H1 (cell line): Measurements from ENCODE around the gene SEC24B. TPM values are rescaled to one million over a fixed set of nuclear protein-coding genes. Genes with fewer than 3 reads are reported as not detected.

Source experiments
- CTCF ChIA-PET: fragments of 300-600 bp; sonication (Branson Sonifier 250); formaldehyde crosslinking; loops from one replicate; lab custom pipeline; 2021; ENCODE audit not compliant: partially characterized antibody; lab: Charles Lee
- POLR2A ChIA-PET: fragments of 300-600 bp; sonication (Branson Sonifier 250); formaldehyde crosslinking; loops from one replicate; lab custom pipeline; 2021; ENCODE audit warnings: inconsistent platforms; ENCODE audit not compliant: partially characterized antibody; lab: Charles Lee
- DNase-seq, 2 experiments: peaks; one replicate each; pipeline versions ENCODE4 v3.0.0 to v3.0.0-alpha.2; 2010 to 2022; ENCODE audit warnings: low spot score in 2 of 2, low read depth in 1 of 2, mixed read lengths in 1 of 2
- FAIRE-seq: peaks from 2 replicates; lab custom pipeline; 2011; peaks lifted over from hg19 to GRCh38; lab: Jason Lieb, UNC
- H2AFZ ChIP-seq: 2 replicates; pipeline ENCODE4 v1.8.1; 2012; ENCODE audit warnings: low read length, inconsistent platforms
- H2AK5ac ChIP-seq: 2 replicates; pipeline ENCODE4 v1.6.1; 2013; ENCODE audit warnings: low read depth, low read length
- H2BK120ac ChIP-seq: replicated peaks from 2 replicates; pipeline ENCODE3; 2013; ENCODE audit warnings: low read depth, low read length, inconsistent platforms
- H2BK12ac ChIP-seq: 2 replicates; pipeline ENCODE4 v1.6.1; 2013; ENCODE audit warnings: low read depth, low read length
- H2BK15ac ChIP-seq: 2 replicates; pipeline ENCODE4 v1.6.1; 2013; ENCODE audit warnings: low read length
- H2BK20ac ChIP-seq: 2 replicates; pipeline ENCODE4 v1.6.1; 2013; ENCODE audit warnings: low read length
- H2BK5ac ChIP-seq: 2 replicates; pipeline ENCODE4 v1.6.1; 2013; ENCODE audit warnings: low read depth, low read length
- H3K14ac ChIP-seq: 2 replicates; pipeline ENCODE4 v1.6.1; 2013; ENCODE audit warnings: inconsistent platforms; ENCODE audit not compliant: insufficient read length
- H3K18ac ChIP-seq: 2 replicates; pipeline ENCODE4 v1.6.1; 2013; ENCODE audit warnings: low read length; ENCODE audit errors: extremely low read depth
- H3K23ac ChIP-seq: 2 replicates; pipeline ENCODE4 v1.6.1; 2013; ENCODE audit warnings: inconsistent platforms; ENCODE audit not compliant: insufficient read length
- H3K23me2 ChIP-seq: 2 replicates; pipeline ENCODE4 v1.6.1; 2013; ENCODE audit warnings: low read depth, low read length
- H3K27ac ChIP-seq: 2 replicates; pipeline ENCODE4 v1.6.1; 2011; ENCODE audit warnings: low read depth, low read length, inconsistent platforms
- H3K27me3 ChIP-seq, 4 experiments: replicated peaks in 1 of 4; 1 replicate in 1 of 4; 2 replicates in 3 of 4; pipeline versions ENCODE4 v1.6.1 to v1.8.1; 2011 to 2013; ENCODE audit warnings: low read length in 3 of 4, mild to moderate bottlenecking in 3 of 4, inconsistent platforms in 2 of 4, mixed read lengths in 2 of 4, moderate library complexity in 1 of 4; ENCODE audit not compliant: control insufficient read depth in 3 of 4, insufficient read depth in 3 of 4; ENCODE audit errors: extremely low read depth in 1 of 4
- H3K36me3 ChIP-seq, 4 experiments: 2 replicates each; pipeline versions ENCODE4 v1.6.1 to v1.8.1; 2011 to 2013; ENCODE audit warnings: mild to moderate bottlenecking in 4 of 4, low read length in 3 of 4, moderate library complexity in 2 of 4, control low read depth in 1 of 4, inconsistent platforms in 1 of 4; ENCODE audit not compliant: insufficient read depth in 4 of 4, control insufficient read depth in 2 of 4
- H3K4ac ChIP-seq: replicated peaks from 2 replicates; pipeline ENCODE3; 2013; ENCODE audit warnings: low read length, low read depth, mixed read lengths, inconsistent platforms; ENCODE audit not compliant: insufficient read length
- H3K4me1 ChIP-seq, 4 experiments: replicated peaks in 1 of 4; 1 replicate in 1 of 4; 2 replicates in 3 of 4; pipeline versions ENCODE4 v1.6.1 to v1.8.1; 2011 to 2013; ENCODE audit warnings: low read length in 3 of 4, inconsistent platforms in 2 of 4, mixed read lengths in 1 of 4; ENCODE audit not compliant: insufficient read depth in 4 of 4, control insufficient read depth in 3 of 4
- H3K4me2 ChIP-seq, 2 experiments: 2 replicates each; pipeline versions ENCODE4 v1.6.1 to v1.8.1; 2011 to 2013; ENCODE audit warnings: low read depth in 2 of 2, low read length in 2 of 2, control low read depth in 1 of 2, inconsistent platforms in 1 of 2, mild to moderate bottlenecking in 1 of 2; ENCODE audit not compliant: insufficient read depth in 1 of 2
- H3K4me3 ChIP-seq, 4 experiments: fragments of 200-600, 300-600 bp in 1 of 4; sonication (generic), shearing (Covaris generic), sonication (Bioruptor Twin) in 1 of 4; 2 replicates each; pipeline versions ENCODE4 v1.5.1 to v1.8.1; 2011 to 2016; ENCODE audit warnings: low read length in 4 of 4, low read depth in 3 of 4, control low read depth in 2 of 4, inconsistent platforms in 2 of 4, mild to moderate bottlenecking in 2 of 4, mixed read lengths in 1 of 4, moderate library complexity in 1 of 4; ENCODE audit not compliant: insufficient read depth in 2 of 4; ENCODE audit errors: extremely low read depth in 1 of 4
- H3K56ac ChIP-seq: replicated peaks from 2 replicates; pipeline ENCODE3; 2013; ENCODE audit warnings: low read depth, mild to moderate bottlenecking, mixed read lengths, low read length, inconsistent platforms; ENCODE audit not compliant: insufficient read length
- H3K79me1 ChIP-seq: 2 replicates; pipeline ENCODE4 v1.6.1; 2013; ENCODE audit warnings: low read depth, low read length, control low read depth
- H3K79me2 ChIP-seq, 2 experiments: 2 replicates each; pipeline versions ENCODE4 v1.6.1 to v1.8.1; 2012 to 2013; ENCODE audit warnings: low read length in 2 of 2, mild to moderate bottlenecking in 2 of 2, inconsistent platforms in 1 of 2; ENCODE audit not compliant: insufficient read depth in 2 of 2, control insufficient read depth in 1 of 2
- H3K9ac ChIP-seq, 4 experiments: replicated peaks in 1 of 4; 1 replicate in 1 of 4; 2 replicates in 3 of 4; pipeline versions ENCODE4 v1.6.1 to v1.8.1; 2011 to 2013; ENCODE audit warnings: low read depth in 3 of 4, low read length in 3 of 4, control low read depth in 2 of 4, mild to moderate bottlenecking in 2 of 4, moderate library complexity in 2 of 4, inconsistent platforms in 1 of 4; ENCODE audit errors: extremely low read depth in 1 of 4
- H3K9me3 ChIP-seq, 2 experiments: 2 replicates each; pipeline versions ENCODE4 v1.6.1 to v1.8.1; 2012 to 2013; ENCODE audit warnings: mild to moderate bottlenecking in 2 of 2, moderate library complexity in 2 of 2, control low read depth in 1 of 2, inconsistent platforms in 1 of 2, low read depth in 1 of 2, low read length in 1 of 2, mixed read lengths in 1 of 2; ENCODE audit not compliant: insufficient read depth in 2 of 2
- H4K20me1 ChIP-seq, 2 experiments: replicated peaks in 1 of 2; 2 replicates each; pipeline versions ENCODE3 to v1.8.1; 2011 to 2013; ENCODE audit warnings: inconsistent platforms in 2 of 2, low read length in 2 of 2, mild to moderate bottlenecking in 1 of 2; ENCODE audit not compliant: insufficient read depth in 2 of 2, control insufficient read depth in 1 of 2
- H4K5ac ChIP-seq: 2 replicates; pipeline ENCODE4 v1.6.1; 2013; ENCODE audit warnings: low read length, low read depth, mixed read lengths, inconsistent platforms; ENCODE audit not compliant: insufficient read length
- H4K8ac ChIP-seq: 2 replicates; pipeline ENCODE4 v1.8.0; 2013; ENCODE audit warnings: mild to moderate bottlenecking, moderate library complexity, low read length, inconsistent platforms; ENCODE audit not compliant: insufficient read depth; ENCODE audit errors: extremely low read depth
- H4K91ac ChIP-seq: replicated peaks from 2 replicates; pipeline ENCODE3; 2013; ENCODE audit warnings: low read length, mixed read lengths, inconsistent platforms; ENCODE audit not compliant: insufficient read length
- BRCA1 ChIP-seq: IDR thresholded peaks from 2 replicates; pipeline ENCODE4 v1.6.1; 2012; ENCODE audit warnings: low read depth, low read length, improper control_type of control experiment
- CHD1 ChIP-seq: IDR thresholded peaks from 2 replicates; pipeline ENCODE4 v1.6.1; 2012; ENCODE audit warnings: low read depth, low read length, improper control_type of control experiment
- CTCF ChIP-seq, 3 experiments: IDR thresholded peaks; 1 replicate in 2 of 3; 2 replicates in 1 of 3; pipeline versions ENCODE4 v1.5.1 to v1.6.1; 2011; ENCODE audit warnings: low read length in 3 of 3, mild to moderate bottlenecking in 3 of 3, inconsistent platforms in 2 of 3, low read depth in 1 of 3, moderate library complexity in 1 of 3; ENCODE audit not compliant: insufficient read depth in 1 of 3; ENCODE audit errors: control extremely low read depth in 1 of 3
- EP300 ChIP-seq, 2 experiments: IDR thresholded peaks; 1 replicate in 1 of 2; 2 replicates in 1 of 2; pipeline ENCODE4 v1.6.1; 2011 to 2012; ENCODE audit warnings: low read depth in 2 of 2, low read length in 2 of 2, mild to moderate bottlenecking in 2 of 2, borderline replicate concordance in 1 of 2, inconsistent platforms in 1 of 2, moderate library complexity in 1 of 2
- KDM4A ChIP-seq: IDR thresholded peaks from one replicate; pipeline ENCODE4 v1.7.1; 2012; ENCODE audit warnings: low read depth, mild to moderate bottlenecking, moderate library complexity, low read length, inconsistent platforms; ENCODE audit not compliant: severe bottlenecking
- NANOG ChIP-seq: IDR thresholded peaks from 2 replicates; pipeline ENCODE4 v1.6.1; 2011; ENCODE audit warnings: low read length, low read depth, mild to moderate bottlenecking, inconsistent platforms; ENCODE audit not compliant: insufficient read depth, poor library complexity, severe bottlenecking
- PHF8 ChIP-seq: fragments of 200-600 bp; sonication (generic); conservative IDR thresholded peaks from 2 replicates; pipeline ENCODE4 v1.7.1; 2012; ENCODE audit warnings: low read depth, mild to moderate bottlenecking, inconsistent platforms, low read length, moderate library complexity
- POLR2AphosphoS5 ChIP-seq: IDR thresholded peaks from 2 replicates; pipeline ENCODE4 v1.6.1; 2011; ENCODE audit warnings: low read depth, low read length
- RXRA ChIP-seq: IDR thresholded peaks from 2 replicates; pipeline ENCODE4 v1.6.1; 2011; ENCODE audit warnings: low read depth, mild to moderate bottlenecking, low read length, moderate library complexity; ENCODE audit not compliant: insufficient read depth
- SUZ12 ChIP-seq: fragments of 200-600 bp; sonication (generic); IDR thresholded peaks from 2 replicates; pipeline ENCODE4 v1.6.1; 2012; ENCODE audit warnings: mild to moderate bottlenecking, inconsistent platforms, low read length, moderate library complexity, mixed read lengths
- TEAD4 ChIP-seq: IDR thresholded peaks from 2 replicates; pipeline ENCODE4 v1.6.1; 2012; ENCODE audit warnings: low read depth, low read length, inconsistent platforms, mixed read lengths
- whole genome bisulfite sequencing, 2 experiments: shearing (Covaris generic) in 1 of 2; methylation state at CpG; one replicate each; pipeline versions ENCODE4 v1.1.6 to v1.1.7; 2013 to 2015; ENCODE audit warnings: low lambda C conversion rate in 2 of 2, mixed read lengths in 2 of 2, inconsistent platforms in 1 of 2, low coverage in 1 of 2, missing lambda C conversion rate in 1 of 2; ENCODE audit not compliant: insufficient replicate concordance in 2 of 2, insufficient coverage in 1 of 2, insufficient read length in 1 of 2; ENCODE audit errors: extremely low coverage in 1 of 2, missing lambda C conversion rate in 1 of 2; 5-methylcytosine and 5-hydroxymethylcytosine counted together
- polyA plus RNA-seq, 7 experiments: library from polyadenylated mRNA; depleted of rRNA in 3 of 7; stranded (reverse) in 5 of 7; unstranded in 2 of 7; fragments of >200 nt in 5 of 7; fragments of 200-250 nt in 2 of 7; gene quantifications; 1 replicate in 5 of 7; 2 replicates in 1 of 7; 4 replicates in 1 of 7; pipeline versions ENCODE4 v1.2.1 to v1.2.3, GENCODE V29; 2011 to 2013; ENCODE audit warnings: missing spikeins in 2 of 7, mixed read lengths in 2 of 7
- total RNA-seq: library from RNA; stranded (reverse); fragmentation: NEBNext Ultra II Directional; extraction: Animal tissue kit (Norgen Biotek cat#: 25700); gene quantifications from 2 replicates; pipeline ENCODE4 v1.2.1, GENCODE V29; 2021

The SEC24B gene
- total and polyA plus RNA-seq, 2 of the 8 experiments (the other 6 are each of a cell fraction or from before 2014, with no cell fraction given): 25.6 to 30.9 TPM

GRCh38 chr4:109462297-109462696, 28.7 kb downstream of the SEC24B start:
- no peak for DNase-seq
- no peak overlapping the region for H3K4me2 ChIP-seq
- peaks cover 2 to 67% of the 10 kb centered on the region in 2 experiments; a peak in 3 of 4 replicates for H3K79me2 ChIP-seq
- H3K27me3 ChIP-seq: no peaks in the 10 kb centered on the region
- no peak overlapping the region for H3K14ac ChIP-seq
- no peak overlapping the region for H3K23ac ChIP-seq
- 0 out of 2 replicates have a peak, but pooled peaks cover 2% of the 10 kb centered on the region for H3K23me2 ChIP-seq
- FAIRE-seq: no peak
- H2BK15ac ChIP-seq: no peak overlapping the region
- no peak overlapping the region for H3K9ac ChIP-seq
- H4K5ac ChIP-seq: no peak overlapping the region
- H2BK12ac ChIP-seq: no peak overlapping the region
- H4K20me1 ChIP-seq: peaks cover 0 to 7% of the 10 kb centered on the region in 2 experiments
- peaks cover 9% of the 10 kb centered on the region for H3K79me1 ChIP-seq
- ChIA-PET CTCF (interaction anchor here (0.9 to 1.6 kb wide), 2 partner anchors 15 to 813 kb away, joined by 3 to 4 read pairs; no protein-coding TSS in a partner anchor), POLR2A (no interaction called here)
- no peak overlapping the region for H4K8ac ChIP-seq
- no peak overlapping the region for H3K56ac ChIP-seq
- peaks cover 4 to 22% (median 12%) of the 10 kb centered on the region in 4 experiments; a peak in 6 of 8 replicates for H3K36me3 ChIP-seq
- H4K91ac ChIP-seq: no peak overlapping the region
- H2AK5ac ChIP-seq: no peak overlapping the region
- no peak overlapping the region for H2BK120ac ChIP-seq
- H3K27ac ChIP-seq: no peak overlapping the region
- H3K9me3 ChIP-seq: no peaks in the 10 kb centered on the region
- no peak overlapping the region for H2BK5ac ChIP-seq
- 100% methylated on average over 3 of the region's 3 CpGs; no CpG with 5 or more reads in 1 of the 2 experiments for WGBS, 2 experiments
- H3K4ac ChIP-seq: no peak overlapping the region
- H2BK20ac ChIP-seq: no peak overlapping the region
- no peak overlapping the region for H3K18ac ChIP-seq
- no peak overlapping the region for H2AFZ ChIP-seq
- no peak overlapping the region for H3K4me3 ChIP-seq
- H3K4me1 ChIP-seq: 0 out of 7 replicates have a peak, but pooled peaks cover 0 to 2% (median 0%) of the 10 kb centered on the region in 4 experiments
- TF ChIP-seq EP300 (IDR thresholded peaks at IDR 0.05; ENCODE audit: borderline replicate concordance in 1 of 2, low read depth in 2 of 2, low read length in 2 of 2) (no peak), POLR2AphosphoS5 (no peak), CHD1 (no peak), SUZ12 (no peak), TEAD4 (no peak), BRCA1 (no peak), NANOG (no peak), CTCF (IDR thresholded peaks at IDR 0.05; ENCODE audit: control extremely low read depth in 1 of 3, insufficient read depth in 1 of 3, low read depth in 1 of 3, low read length in 3 of 3) (no peak), PHF8 (no peak), RXRA (no peak), KDM4A (no peak)
